B cell (primary cell): Measurements from ENCODE around the gene FMNL2.

Experiments
- CTCF ChIP-seq: fragments of 200-600 bp; IDR thresholded peaks from one replicate; pipeline ENCODE4 v1.8.0; 2022; ENCODE audit warnings: antibody characterized with exemption, mild to moderate bottlenecking
- EZH2 ChIP-seq: IDR thresholded peaks from 2 replicates; pipeline ENCODE4 v1.6.1; 2012; ENCODE audit warnings: borderline replicate concordance, low read depth, mild to moderate bottlenecking, moderate library complexity, low read length; ENCODE audit not compliant: insufficient read depth, poor library complexity, severe bottlenecking

GRCh38 chr2:152507907-152508306 lies 172.9 kb downstream of the FMNL2 start:
- TF ChIP-seq CTCF (no peak), EZH2 (no peak)
